ENCODE results near the gene CWC27. TPM values are rescaled to one million over a fixed set of nuclear protein-coding genes. Genes with fewer than 3 reads are reported as not detected.

The CWC27 gene
- total RNA-seq, 1 experiment from 2014 or later: 22.8 TPM

GRCh38 chr5:64979531-64979930 is 210.8 kb downstream of the CWC27 start:
- no peak for DNase-seq
- Mint-ChIP-seq H3K9me3 (ENCODE audit: low read depth, unreplicated experiment) (no peaks in the 10 kb centered on the region), H3K4me3 (ENCODE audit: low read depth, unreplicated experiment) (no peak overlapping the region), H3K27me3 (ENCODE audit: unreplicated experiment) (no peaks in the 10 kb centered on the region), H3K36me3 (ENCODE audit: insufficient read depth, unreplicated experiment) (no peaks in the 10 kb centered on the region), H3K27ac (ENCODE audit: unreplicated experiment) (no peak overlapping the region), H3K4me1 (ENCODE audit: low read depth, unreplicated experiment) (no peaks in the 10 kb centered on the region)
- intact Hi-C loops (cut with micrococcal nuclease; ENCODE audit: unreplicated experiment): no loop called here
- TF ChIP-seq, protein P1, sequence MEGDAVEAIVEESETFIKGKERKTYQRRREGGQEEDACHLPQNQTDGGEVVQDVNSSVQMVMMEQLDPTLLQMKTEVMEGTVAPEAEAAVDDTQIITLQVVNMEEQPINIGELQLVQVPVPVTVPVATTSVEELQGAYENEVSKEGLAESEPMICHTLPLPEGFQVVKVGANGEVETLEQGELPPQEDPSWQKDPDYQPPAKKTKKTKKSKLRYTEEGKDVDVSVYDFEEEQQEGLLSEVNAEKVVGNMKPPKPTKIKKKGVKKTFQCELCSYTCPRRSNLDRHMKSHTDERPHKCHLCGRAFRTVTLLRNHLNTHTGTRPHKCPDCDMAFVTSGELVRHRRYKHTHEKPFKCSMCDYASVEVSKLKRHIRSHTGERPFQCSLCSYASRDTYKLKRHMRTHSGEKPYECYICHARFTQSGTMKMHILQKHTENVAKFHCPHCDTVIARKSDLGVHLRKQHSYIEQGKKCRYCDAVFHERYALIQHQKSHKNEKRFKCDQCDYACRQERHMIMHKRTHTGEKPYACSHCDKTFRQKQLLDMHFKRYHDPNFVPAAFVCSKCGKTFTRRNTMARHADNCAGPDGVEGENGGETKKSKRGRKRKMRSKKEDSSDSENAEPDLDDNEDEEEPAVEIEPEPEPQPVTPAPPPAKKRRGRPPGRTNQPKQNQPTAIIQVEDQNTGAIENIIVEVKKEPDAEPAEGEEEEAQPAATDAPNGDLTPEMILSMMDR (IDR thresholded peaks at IDR 0.05; ENCODE audit: unreplicated experiment): no peak
- no TSS peak for BruUV-seq (replicated peaks)
- CTCF ChIA-PET: no interaction called here

- Mint-ChIP-seq H3K27me3 (ENCODE audit: unreplicated experiment) (no peaks in the 10 kb centered on the region), H3K4me1 (ENCODE audit: low read depth, unreplicated experiment) (no peaks in the 10 kb centered on the region), H3K4me3 (ENCODE audit: low read depth, unreplicated experiment) (no peak overlapping the region), H3K9me3 (ENCODE audit: low read depth, unreplicated experiment) (no peaks in the 10 kb centered on the region), H3K36me3 (ENCODE audit: insufficient read depth, unreplicated experiment) (no peaks in the 10 kb centered on the region), H3K27ac (ENCODE audit: unreplicated experiment) (no peak overlapping the region)
- CTCF ChIA-PET: interaction anchor here (0.6 kb wide), 1 partner anchor 232 kb away, joined by 4 read pairs; no protein-coding TSS in a partner anchor
- TF ChIP-seq, protein P1 (IDR thresholded peaks at IDR 0.05; ENCODE audit: unreplicated experiment): no peak
- no peak for DNase-seq
- no TSS peak for BruUV-seq (replicated peaks)
- intact Hi-C loops (cut with micrococcal nuclease; ENCODE audit: unreplicated experiment): no loop called here
Observed at GRCh38 chr5:64980176-64980575, 211.4 kb downstream of the CWC27 start.

- BruUV-seq (replicated peaks): no TSS peak
- CTCF ChIA-PET: no interaction called here
- H3K9me3 Mint-ChIP-seq (ENCODE audit: low read depth, unreplicated experiment): peaks cover 3% of the 10 kb centered on the region
Observed at GRCh38 chr5:64987768-64988167, 219.0 kb downstream of the CWC27 start.

GRCh38 chr5:65009207-65009606 is 240.5 kb downstream of the CWC27 start:
- CTCF ChIA-PET: no interaction called here
- no peaks in the 10 kb centered on the region for H3K9me3 Mint-ChIP-seq (ENCODE audit: low read depth, unreplicated experiment)
- no peaks in the 10 kb centered on the region for H3K4me1 Mint-ChIP-seq (ENCODE audit: low read depth, unreplicated experiment)
- H3K36me3 Mint-ChIP-seq (ENCODE audit: insufficient read depth, unreplicated experiment): no peaks in the 10 kb centered on the region
- TF ChIP-seq, protein P1 (IDR thresholded peaks at IDR 0.05; ENCODE audit: unreplicated experiment): no peak
- DNase-seq: no peak
- no peak overlapping the region for H3K27ac Mint-ChIP-seq (ENCODE audit: unreplicated experiment)
- BruUV-seq (replicated peaks): no TSS peak
- H3K4me3 Mint-ChIP-seq (ENCODE audit: low read depth, unreplicated experiment): no peak overlapping the region
- no peaks in the 10 kb centered on the region for H3K27me3 Mint-ChIP-seq (ENCODE audit: unreplicated experiment)
- intact Hi-C loops (cut with micrococcal nuclease; ENCODE audit: unreplicated experiment): no loop called here

More at GRCh38 chr5:64987768-64988167, 219.0 kb downstream of the CWC27 start:
- no peak for DNase-seq
- H3K4me3 Mint-ChIP-seq (ENCODE audit: low read depth, unreplicated experiment): no peak overlapping the region
- TF ChIP-seq, protein P1 (IDR thresholded peaks at IDR 0.05; ENCODE audit: unreplicated experiment): no peak
- H3K36me3 Mint-ChIP-seq (ENCODE audit: insufficient read depth, unreplicated experiment): no peaks in the 10 kb centered on the region
- no peaks in the 10 kb centered on the region for H3K27me3 Mint-ChIP-seq (ENCODE audit: unreplicated experiment)
- H3K27ac Mint-ChIP-seq (ENCODE audit: unreplicated experiment): no peak overlapping the region
- intact Hi-C loops (cut with micrococcal nuclease; ENCODE audit: unreplicated experiment): no loop called here
- no peaks in the 10 kb centered on the region for H3K4me1 Mint-ChIP-seq (ENCODE audit: low read depth, unreplicated experiment)
